ENCODE data around the gene TBCEL.
"Not testable (repeated sequence)": the region's sequence is repeated elsewhere in the genome, so short reads cannot be mapped to it uniquely, and the experiment has no call there.

Gene TBCEL

DNA sequence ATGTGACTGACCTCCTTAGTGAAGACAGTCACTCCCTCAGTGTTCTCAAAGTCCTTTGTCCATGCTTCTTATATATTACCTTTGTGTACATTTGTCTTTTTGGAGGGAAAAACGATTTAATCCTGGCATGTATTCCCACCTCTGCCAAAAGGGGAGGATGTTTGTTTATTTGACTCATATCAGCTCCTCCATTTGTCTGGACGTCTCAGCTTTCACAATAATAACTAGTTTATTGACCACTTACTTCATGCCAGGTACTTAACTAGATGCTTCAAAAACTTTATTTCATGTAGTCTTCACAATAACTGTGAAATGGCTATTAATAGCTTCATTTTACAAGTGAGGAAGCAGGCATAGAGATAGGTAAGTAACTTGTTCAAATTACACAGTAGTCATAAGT is 5.3 kb downstream of the TBCEL start:
- H3K27me3 ChIP-seq (ENCODE audit: insufficient read depth, low read length, poor library complexity), result no peaks in the 10 kb centered on the region
- H3K9ac ChIP-seq (ENCODE audit: low read depth, low read length), result no peak overlapping the region
- no peak overlapping the region for H3K4me3 ChIP-seq (ENCODE audit: low read depth in 1 of 2, low read length in 2 of 2)
- H2AFZ ChIP-seq (ENCODE audit: low read depth, low read length), result no peak overlapping the region
- no peak for TF ChIP-seq EZH2 (IDR thresholded peaks at IDR 0.05; ENCODE audit: borderline replicate concordance, low read depth, low read length, severe bottlenecking)
- TF ChIP-seq, protein P1, sequence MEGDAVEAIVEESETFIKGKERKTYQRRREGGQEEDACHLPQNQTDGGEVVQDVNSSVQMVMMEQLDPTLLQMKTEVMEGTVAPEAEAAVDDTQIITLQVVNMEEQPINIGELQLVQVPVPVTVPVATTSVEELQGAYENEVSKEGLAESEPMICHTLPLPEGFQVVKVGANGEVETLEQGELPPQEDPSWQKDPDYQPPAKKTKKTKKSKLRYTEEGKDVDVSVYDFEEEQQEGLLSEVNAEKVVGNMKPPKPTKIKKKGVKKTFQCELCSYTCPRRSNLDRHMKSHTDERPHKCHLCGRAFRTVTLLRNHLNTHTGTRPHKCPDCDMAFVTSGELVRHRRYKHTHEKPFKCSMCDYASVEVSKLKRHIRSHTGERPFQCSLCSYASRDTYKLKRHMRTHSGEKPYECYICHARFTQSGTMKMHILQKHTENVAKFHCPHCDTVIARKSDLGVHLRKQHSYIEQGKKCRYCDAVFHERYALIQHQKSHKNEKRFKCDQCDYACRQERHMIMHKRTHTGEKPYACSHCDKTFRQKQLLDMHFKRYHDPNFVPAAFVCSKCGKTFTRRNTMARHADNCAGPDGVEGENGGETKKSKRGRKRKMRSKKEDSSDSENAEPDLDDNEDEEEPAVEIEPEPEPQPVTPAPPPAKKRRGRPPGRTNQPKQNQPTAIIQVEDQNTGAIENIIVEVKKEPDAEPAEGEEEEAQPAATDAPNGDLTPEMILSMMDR (IDR thresholded peaks at IDR 0.05; ENCODE audit: borderline replicate concordance, extremely low read depth, low read length, poor library complexity, severe bottlenecking), result no peak
- no peaks in the 10 kb centered on the region for H3K9me3 ChIP-seq (ENCODE audit: insufficient read depth, low read length, severe bottlenecking)
- H3K36me3 ChIP-seq (ENCODE audit: insufficient read depth, low read length), result no peaks in the 10 kb centered on the region
- H3K27ac ChIP-seq (ENCODE audit: low read length), result no peak overlapping the region
- peaks cover 6% of the 10 kb centered on the region; the same call in 1 of the 2 replicates for H4K20me1 ChIP-seq (ENCODE audit: insufficient read depth, low read length)
- H3K4me1 ChIP-seq (ENCODE audit: insufficient read depth, low read length), result peaks cover 29% of the 10 kb centered on the region
- no peak overlapping the region for H3K4me2 ChIP-seq (ENCODE audit: insufficient read depth, low read length)
- ATAC-seq (ENCODE audit: insufficient read depth, low read depth) (no peak), DNase-seq (no peak)
- peaks cover 25% of the 10 kb centered on the region for H3K79me2 ChIP-seq (ENCODE audit: insufficient read depth, low read length)

DNA sequence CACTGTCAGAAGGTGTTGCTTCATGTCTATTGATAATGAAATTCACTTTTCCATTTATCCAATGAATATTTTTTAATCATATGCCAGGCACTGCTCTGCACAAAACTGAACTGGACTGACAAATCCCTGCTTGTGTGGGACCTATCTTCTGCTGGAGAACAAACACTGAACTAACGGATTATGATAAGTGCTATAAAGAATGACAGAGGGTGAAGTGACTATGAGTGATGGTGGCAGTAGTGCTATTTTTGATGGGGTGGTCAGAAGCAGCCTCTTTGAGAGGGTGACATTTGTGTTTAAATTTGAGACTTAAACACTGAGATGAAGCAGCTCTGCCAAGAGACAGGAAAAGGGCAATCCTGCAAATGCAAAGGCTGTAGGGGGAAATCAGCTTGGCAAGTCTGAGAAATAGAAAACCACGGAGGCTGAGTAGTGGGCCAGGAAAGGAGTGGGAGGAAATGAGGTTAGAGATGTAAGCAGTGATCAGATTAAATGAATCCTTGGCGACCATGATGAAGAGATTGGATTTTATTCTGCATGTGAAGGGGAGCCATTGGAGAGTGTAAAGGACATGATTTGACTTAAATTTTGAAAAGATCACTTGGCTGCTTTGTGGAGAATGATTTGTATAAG is 6.0 kb downstream of the TBCEL start:
- peaks cover 17% of the 10 kb centered on the region for H3K79me2 ChIP-seq (ENCODE audit: insufficient read depth, low read length)
- no peak for TF ChIP-seq EZH2 (IDR thresholded peaks at IDR 0.05; ENCODE audit: borderline replicate concordance, low read depth, low read length, severe bottlenecking)
- TF ChIP-seq, protein P1 (IDR thresholded peaks at IDR 0.05; ENCODE audit: borderline replicate concordance, extremely low read depth, low read length, poor library complexity, severe bottlenecking), result no peak
- H3K36me3 ChIP-seq (ENCODE audit: insufficient read depth, low read length), result no peaks in the 10 kb centered on the region
- H3K4me2 ChIP-seq (ENCODE audit: insufficient read depth, low read length), result no peak overlapping the region
- H3K4me1 ChIP-seq (ENCODE audit: insufficient read depth, low read length), result peaks cover 23% of the 10 kb centered on the region
- H3K4me3 ChIP-seq (ENCODE audit: low read depth in 1 of 2, low read length in 2 of 2), result no peak overlapping the region
- no peak overlapping the region for H3K27ac ChIP-seq (ENCODE audit: low read length)
- no peak overlapping the region for H3K9ac ChIP-seq (ENCODE audit: low read depth, low read length)
- DNase-seq (peak; percentile 17), ATAC-seq (ENCODE audit: insufficient read depth, low read depth) (peak; percentile 63; the same call in 2 of the 3 replicates)
- no peaks in the 10 kb centered on the region for H3K27me3 ChIP-seq (ENCODE audit: insufficient read depth, low read length, poor library complexity)
- no peak overlapping the region for H2AFZ ChIP-seq (ENCODE audit: low read depth, low read length)
- no peaks in the 10 kb centered on the region for H3K9me3 ChIP-seq (ENCODE audit: insufficient read depth, low read length, severe bottlenecking)
- H4K20me1 ChIP-seq (ENCODE audit: insufficient read depth, low read length), result peaks cover 2% of the 10 kb centered on the region; the same call in 1 of the 2 replicates

DNA sequence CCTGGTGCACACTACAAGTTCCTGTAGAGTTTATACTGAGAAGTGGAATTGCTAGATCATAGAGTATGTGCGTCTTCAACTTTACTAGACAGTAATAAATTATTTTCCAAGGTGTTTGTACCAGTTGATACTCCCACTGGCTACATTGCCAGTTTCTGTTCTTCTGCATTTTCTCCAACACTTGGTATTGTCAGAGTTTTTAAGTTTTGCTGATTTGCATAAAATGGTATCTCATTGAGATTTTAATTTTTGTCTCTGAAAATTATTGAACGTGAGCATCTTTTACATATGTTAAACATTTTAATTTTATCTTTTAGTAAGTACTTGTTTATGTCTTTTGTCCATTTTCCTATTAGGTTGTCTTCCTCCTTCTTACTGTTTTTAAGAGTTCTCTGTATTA is 7.3 kb downstream of the TBCEL start:
- DNase-seq (no peak), ATAC-seq (ENCODE audit: insufficient read depth, low read depth) (no peak)
- Histone ChIP-seq H3K79me2 (ENCODE audit: insufficient read depth, low read length) (peaks cover 5% of the 10 kb centered on the region; the same call in 1 of the 2 replicates), H3K9ac (ENCODE audit: low read depth, low read length) (no peak overlapping the region), H3K4me2 (ENCODE audit: insufficient read depth, low read length) (no peak overlapping the region), H3K27me3 (ENCODE audit: insufficient read depth, low read length, poor library complexity) (no peaks in the 10 kb centered on the region), H3K27ac (ENCODE audit: low read length) (no peak overlapping the region), H4K20me1 (ENCODE audit: insufficient read depth, low read length) (no peaks in the 10 kb centered on the region; the same call in 1 of the 2 replicates), H3K4me1 (ENCODE audit: insufficient read depth, low read length) (peaks cover 11% of the 10 kb centered on the region; the same call in 1 of the 2 replicates), H3K9me3 (ENCODE audit: insufficient read depth, low read length, severe bottlenecking) (no peaks in the 10 kb centered on the region), H2AFZ (ENCODE audit: low read depth, low read length) (no peak overlapping the region), H3K36me3 (ENCODE audit: insufficient read depth, low read length) (no peaks in the 10 kb centered on the region), H3K4me3 (ENCODE audit: low read depth in 1 of 2, low read length in 2 of 2) (no peak overlapping the region)
- TF ChIP-seq, protein P1 (IDR thresholded peaks at IDR 0.05; ENCODE audit: borderline replicate concordance, extremely low read depth, low read length, poor library complexity, severe bottlenecking), result no peak
- no peak for TF ChIP-seq EZH2 (IDR thresholded peaks at IDR 0.05; ENCODE audit: borderline replicate concordance, low read depth, low read length, severe bottlenecking)

DNA sequence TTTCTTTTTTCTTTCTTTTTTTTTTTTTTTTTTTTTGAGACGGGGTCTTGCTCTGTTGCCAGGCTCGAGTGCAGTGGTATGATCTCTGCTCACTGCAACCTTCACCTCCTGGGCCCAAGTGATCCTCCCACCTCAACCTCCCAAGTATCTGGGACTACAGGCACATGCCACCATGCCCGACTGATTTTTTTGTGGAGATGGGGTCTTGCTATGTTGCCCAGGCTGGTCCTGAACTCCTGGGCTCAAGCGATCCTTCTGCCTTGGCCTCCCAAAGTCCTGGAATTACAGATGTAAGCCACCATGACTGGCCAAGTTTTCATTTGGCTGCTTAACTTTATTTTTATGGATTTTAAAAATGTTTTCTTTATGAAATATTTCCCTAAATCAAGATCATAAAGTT is 7.7 kb downstream of the TBCEL start:
- DNase-seq; H3K79me2 ChIP-seq (ENCODE audit: insufficient read depth, low read length); H3K4me1 ChIP-seq (ENCODE audit: insufficient read depth, low read length); H3K9ac ChIP-seq (ENCODE audit: low read depth, low read length); ATAC-seq (ENCODE audit: insufficient read depth, low read depth); H3K27ac ChIP-seq (ENCODE audit: low read length); H3K4me2 ChIP-seq (ENCODE audit: insufficient read depth, low read length); H2AFZ ChIP-seq (ENCODE audit: low read depth, low read length); H4K20me1 ChIP-seq (ENCODE audit: insufficient read depth, low read length); H3K4me3 ChIP-seq (ENCODE audit: low read depth in 1 of 2, low read length in 2 of 2); H3K36me3 ChIP-seq (ENCODE audit: insufficient read depth, low read length); H3K27me3 ChIP-seq (ENCODE audit: insufficient read depth, low read length, poor library complexity); H3K9me3 ChIP-seq (ENCODE audit: insufficient read depth, low read length, severe bottlenecking): not testable (repeated sequence)
